Occipital lobe (tissue), 2 donors: ENCODE results near the gene CMTM7. TPM values are rescaled to one million over a fixed set of nuclear protein-coding genes. Genes with fewer than 3 reads are reported as not detected.
"Not testable (repeated sequence)": the region's sequence is repeated elsewhere in the genome, so short reads cannot be mapped to it uniquely, and the experiment has no call there.

ENCODE experiments used
- DNase-seq: peaks from one replicate; lab custom pipeline; 2025; lab: John Stamatoyannopoulos, UW
- total RNA-seq: library from RNA; depleted of rRNA; stranded (reverse); fragments of >200 nt; gene quantifications from one replicate; pipeline ENCODE4 v1.2.3, GENCODE V29; 2014

The CMTM7 gene
- total RNA-seq, 1 donor from 2014 or later, result 0.31 TPM

- DNase-seq, result no peak
Observed at GRCh38 chr3:32381922-32382321, 9.7 kb upstream of the CMTM7 start.

GRCh38 chr3:32383136-32383711 lies 8.4 kb upstream of the CMTM7 start:
- DNase-seq, result no peak

DNA sequence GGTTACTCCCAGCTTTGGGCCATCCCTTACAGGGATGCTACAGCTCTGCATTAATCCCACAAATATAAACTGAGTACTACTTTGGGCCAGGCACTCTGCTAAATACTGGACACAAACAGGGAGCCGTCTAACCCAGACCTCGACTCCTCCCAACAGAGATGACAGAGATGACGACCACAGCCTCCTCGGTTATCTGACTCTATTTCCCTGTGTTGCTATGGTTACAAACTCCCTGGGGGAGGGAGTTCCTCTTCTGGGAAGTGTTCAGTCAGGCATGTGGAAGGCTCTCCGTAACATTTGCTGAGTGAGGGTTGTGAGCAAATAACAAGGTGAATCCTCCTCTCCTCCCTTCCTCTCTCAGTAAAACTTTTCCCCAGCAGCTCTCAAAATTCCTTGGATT lies 6.7 kb upstream of the CMTM7 start:
- DNase-seq, result no peak

DNA sequence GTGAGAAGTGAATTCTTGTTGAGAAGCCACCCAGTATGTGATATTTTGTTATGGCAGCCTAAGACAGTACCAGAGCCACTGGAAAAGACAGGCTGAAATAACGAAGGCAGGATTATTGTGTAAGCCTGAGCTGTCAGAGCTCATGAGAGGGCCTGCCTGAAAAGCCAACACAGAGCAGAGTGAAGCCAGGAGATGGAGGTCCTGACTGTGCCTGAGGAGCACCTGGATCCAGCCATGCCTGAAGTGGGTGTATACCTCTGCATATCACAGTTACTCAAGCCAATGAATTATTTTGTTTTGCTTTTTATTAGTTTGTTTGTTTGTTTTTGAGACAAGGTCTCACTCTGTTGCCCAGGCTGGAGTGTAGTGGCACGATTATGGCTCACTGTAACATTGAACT lies 4.1 kb upstream of the CMTM7 start:
- no peak for DNase-seq

DNA sequence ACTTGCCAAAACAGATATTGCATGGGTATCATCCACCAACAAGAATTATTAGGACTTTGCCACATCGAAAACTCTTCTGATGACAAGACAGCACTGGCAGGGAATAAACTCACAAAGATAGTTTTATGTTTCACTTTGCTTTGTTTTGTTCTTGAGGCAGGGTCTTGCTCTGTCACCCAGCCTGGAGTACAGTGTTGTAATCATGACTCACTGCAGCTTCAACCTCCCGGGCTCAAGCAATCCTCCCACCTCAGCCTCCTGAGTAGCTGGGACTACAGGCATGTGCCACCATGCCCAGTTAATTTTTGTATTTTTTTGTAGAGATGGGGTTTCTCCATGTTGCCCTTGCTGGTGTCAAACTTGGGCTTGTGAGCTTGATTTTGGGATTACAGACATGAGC lies 2.1 kb upstream of the CMTM7 start:
- not testable (repeated sequence) for DNase-seq

DNA sequence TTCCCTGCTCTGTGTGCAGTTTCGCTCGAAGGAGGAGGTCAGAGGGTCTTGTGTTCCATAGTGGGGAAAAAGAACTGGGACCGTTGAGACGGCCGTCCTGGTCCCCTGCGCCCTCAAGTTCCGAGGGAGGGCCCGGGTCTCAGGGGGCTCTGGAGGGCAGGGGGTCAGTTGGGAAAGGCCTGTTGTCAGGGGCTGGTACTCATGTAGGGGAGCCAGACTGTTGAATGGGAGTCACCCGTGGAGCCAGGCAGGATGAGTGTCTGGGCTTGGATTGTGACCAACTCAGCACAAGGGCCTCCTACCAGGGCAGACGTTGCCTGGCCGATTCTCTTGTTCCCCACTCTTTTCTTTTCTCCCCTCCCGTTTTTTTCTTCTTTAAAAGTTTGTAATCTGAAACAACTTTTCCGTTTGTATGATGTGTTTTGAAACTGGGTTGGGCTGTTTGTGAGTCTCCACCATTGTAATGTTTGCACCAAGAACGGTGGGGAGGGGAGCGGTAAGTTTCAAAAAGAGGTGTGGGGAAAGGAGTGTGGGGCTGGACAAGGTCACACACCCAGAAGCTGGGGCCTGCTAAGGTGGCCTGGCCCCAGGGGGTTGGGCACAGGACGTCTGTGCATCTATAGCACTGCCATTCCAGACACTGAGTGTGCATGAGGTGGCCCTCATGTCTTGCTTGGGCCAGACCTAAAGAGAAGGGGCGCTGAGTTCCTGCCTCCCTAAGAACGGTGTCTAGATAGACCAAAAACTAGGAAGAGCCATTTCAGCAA lies 1.1 kb downstream of the CMTM7 start:
- no peak for DNase-seq

GRCh38 chr3:32395496-32395895 lies 3.8 kb downstream of the CMTM7 start:
- DNase-seq, result no peak

GRCh38 chr3:32397941-32398340 lies 6.3 kb downstream of the CMTM7 start:
- no peak for DNase-seq

DNA sequence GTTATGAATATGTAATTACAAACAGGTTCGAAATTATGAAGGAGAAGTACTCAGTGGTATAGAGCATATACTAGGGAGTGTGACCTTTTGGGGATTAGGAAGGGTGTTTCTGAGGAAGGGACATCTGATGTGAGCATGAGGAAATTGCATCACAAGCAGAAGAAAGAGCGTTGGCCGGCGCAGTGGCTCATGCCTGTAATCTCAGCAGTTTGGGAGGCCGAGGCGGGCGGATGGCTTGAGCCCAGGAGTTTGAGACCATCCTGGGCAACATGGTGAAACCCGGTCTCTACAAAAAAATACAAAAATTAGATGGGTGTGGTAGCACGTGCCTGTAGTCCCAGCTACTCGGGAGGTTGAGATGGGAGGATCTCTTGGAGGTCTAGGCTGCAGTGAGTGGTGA lies 6.9 kb downstream of the CMTM7 start:
- no peak for DNase-seq

DNA sequence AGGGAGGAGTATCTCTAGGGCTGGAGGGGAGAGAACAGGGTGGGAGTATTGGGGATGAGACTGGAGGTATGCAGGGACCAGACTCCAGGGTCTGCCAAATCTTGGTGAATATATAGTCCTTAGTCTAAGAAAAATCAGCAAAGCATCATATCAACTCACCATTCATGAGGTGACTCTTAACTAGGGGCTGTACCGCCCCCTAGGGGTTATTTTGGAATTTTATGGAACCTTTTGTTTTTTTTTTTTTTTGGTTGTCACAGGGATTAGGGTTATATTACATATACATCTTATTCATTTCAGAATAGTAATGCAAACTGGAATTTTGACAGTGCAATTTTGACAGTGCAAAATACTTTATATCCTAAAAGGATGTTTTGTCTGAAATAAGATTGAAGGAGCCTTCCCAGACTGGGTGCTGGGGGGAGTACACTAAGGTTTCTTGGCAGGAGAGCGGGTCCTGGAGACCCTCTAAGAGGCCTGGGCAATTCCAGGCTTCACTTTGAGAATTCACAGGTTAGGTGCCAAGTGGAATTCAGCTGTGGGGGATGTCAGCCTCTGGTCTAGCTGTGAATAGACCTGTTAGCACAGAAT lies 7.5 kb downstream of the CMTM7 start:
- no peak for DNase-seq

DNA sequence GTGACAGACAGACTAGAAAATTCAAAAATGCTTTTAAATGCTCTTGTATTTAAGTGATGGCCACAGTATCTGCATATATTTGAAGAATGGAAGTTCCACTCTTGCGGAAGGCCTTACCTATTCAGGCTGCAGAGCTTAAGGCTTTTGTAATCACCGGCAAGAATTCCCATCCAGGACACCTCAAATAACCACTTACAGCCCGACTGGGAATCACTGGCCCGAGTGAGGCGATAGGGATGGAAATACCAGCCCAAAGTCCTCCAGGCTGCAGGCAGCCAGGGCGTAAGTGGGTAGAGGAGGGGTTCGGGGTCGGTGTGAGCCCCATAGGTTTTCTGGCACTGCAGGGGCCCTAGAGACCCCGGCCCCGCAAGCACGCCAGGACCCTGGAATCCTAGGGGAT lies 9.5 kb downstream of the CMTM7 start:
- DNase-seq, result no peak

DNA sequence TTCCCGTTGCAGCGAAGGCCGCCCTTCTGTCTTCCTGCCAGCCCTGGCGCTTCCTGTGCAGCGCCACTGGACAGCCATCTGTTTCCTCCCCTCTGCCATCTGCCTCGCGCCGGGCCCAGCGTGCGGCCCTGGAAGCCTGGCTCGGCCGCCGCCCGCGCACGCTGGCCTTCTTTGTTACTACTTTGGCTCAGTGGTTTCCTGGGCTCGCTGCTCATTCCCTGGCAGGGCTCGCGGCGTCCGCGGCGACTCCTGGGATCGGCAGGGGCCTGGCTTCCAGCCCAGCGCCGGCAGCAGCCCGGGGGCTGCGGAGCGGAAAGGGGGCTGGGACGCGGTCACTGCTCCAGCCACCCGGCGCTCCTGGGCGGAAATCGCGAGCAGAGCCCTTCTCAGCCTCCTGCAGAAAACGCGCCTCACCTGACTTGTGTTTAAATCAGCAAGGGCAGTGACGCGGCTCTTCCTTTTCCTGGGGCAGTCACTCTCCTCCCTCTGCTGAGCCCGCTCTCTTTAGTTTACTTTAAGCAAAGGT lies 10.0 kb downstream of the CMTM7 start:
- peak; percentile 20 for DNase-seq

DNA sequence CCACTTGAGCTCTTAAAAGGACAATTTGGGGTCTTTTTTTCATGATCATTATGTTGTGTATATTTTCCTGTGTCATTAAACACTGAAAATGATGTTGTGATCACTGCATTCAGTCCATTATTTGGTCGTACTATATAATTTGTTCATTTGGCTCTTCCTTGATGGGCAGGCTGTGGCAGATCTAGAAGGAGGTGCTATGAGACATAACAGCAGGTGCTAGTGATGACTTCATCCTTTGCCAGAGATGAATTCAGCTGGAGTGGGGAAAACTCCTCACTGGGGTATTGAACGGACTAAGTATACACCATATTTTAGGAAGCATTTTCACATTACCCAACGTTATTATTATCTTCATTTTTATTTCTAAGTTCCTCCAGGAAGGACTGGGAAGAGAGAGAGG lies 12.0 kb downstream of the CMTM7 start:
- no peak for DNase-seq

DNA sequence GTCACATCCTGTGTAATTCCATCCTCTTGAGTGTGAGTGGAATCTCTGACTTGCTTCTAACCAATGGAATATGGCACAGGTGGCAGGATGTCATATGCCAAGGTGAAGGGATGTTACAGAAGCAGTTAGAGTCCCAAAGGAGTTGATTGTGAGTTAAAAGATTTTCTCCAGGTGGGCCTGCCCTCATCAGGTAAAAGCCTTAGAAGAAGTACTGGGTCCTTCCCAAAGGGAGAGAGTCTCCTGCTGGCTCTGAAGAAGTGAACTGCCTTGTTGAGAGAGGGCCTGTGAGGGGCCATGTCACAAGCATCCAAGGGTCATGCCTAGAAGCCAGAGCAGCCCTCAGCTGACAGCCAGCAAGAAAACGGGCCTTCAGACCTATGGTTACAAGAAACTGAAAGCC lies 13.1 kb downstream of the CMTM7 start:
- DNase-seq, result no peak

DNA sequence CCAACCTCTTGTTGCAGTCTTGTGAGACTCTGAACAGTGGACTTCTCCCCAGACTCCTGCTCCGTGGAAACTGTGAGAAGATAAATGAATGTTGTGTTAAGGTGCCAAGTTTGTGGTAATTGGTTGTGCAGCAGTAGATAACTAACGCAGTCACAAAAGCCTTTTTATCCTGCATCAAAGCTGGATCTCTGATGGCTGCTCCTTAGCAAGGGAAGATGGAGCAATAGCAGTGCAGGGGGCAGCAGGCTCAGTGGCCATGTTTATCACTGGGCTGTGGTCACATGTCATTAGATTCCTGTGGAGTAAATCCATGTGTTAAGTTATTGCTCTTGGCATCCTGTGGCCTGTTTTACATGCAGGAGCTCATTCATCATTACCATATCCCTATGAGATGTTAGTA lies 13.5 kb downstream of the CMTM7 start:
- no peak for DNase-seq

DNA sequence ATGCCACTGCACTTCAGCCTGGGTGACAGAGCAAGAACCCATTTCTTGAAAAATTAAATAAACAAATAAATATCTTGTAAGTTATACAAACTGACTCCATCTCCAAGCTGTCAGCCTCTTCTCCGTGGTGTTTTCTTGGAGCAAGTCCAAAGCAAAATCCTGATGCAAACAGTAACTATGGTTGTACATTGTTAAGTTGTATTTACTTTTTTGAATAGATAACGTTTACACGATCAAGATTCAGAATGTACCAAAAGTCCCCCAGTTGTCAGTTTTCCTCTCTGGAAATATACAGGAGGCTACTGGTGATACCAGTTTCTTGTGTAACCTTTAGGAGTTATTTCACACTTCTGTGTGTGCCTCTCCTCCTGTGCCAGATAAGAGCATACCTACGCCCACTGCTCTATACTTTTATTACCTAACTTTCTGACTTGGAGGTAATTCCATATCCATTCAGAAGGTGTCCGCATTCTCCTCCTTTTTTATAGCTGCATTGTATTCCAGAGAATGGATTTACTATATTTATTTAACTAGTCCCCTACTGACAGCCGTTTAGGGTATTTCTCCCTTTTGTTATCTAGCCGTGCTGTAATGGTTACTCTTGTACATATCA lies 14.2 kb downstream of the CMTM7 start:
- DNase-seq, result no peak

DNA sequence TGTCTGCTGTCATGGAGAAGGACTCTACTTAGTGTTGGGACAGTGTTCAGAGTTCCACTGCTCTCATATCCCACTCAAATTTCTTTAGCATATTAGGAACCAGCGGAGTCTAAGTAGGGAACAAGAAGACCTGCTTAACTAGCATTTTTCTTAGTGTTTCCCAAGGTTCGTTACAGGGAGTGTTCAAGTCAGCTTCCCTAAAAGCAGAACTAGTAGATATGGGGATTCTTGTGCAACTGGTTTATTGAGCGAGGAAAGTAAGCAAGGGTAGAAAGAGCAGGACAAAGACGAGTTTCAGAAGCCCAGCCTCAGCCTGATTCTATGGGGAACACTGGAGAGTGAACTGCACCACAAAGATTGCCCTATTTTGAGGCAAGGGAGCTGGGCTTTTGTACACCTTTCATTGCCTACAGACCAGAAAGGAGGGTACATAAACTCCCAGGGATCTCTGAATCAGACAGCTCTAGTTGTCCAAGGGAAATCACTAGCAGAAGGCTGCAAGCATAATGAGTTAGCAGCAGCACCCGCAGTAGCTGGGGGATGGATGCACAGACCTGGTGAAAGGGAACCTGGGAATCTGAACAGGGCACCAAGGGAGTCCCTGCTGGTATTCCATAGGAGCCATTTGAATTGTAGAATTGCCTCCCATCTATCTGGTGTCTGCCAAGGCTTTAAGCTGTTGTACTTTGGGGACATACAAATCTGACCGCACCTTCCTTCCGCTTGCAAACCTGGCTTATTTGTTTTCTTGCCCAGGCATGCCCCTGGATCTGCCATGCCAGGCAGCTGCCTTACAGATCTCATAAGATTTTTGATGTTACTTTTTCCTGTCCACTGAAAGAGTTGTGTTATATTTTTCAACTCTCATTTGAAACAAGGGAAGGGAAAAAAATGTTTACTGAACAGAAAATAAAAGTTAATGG lies 15.1 kb downstream of the CMTM7 start:
- no peak for DNase-seq

DNA sequence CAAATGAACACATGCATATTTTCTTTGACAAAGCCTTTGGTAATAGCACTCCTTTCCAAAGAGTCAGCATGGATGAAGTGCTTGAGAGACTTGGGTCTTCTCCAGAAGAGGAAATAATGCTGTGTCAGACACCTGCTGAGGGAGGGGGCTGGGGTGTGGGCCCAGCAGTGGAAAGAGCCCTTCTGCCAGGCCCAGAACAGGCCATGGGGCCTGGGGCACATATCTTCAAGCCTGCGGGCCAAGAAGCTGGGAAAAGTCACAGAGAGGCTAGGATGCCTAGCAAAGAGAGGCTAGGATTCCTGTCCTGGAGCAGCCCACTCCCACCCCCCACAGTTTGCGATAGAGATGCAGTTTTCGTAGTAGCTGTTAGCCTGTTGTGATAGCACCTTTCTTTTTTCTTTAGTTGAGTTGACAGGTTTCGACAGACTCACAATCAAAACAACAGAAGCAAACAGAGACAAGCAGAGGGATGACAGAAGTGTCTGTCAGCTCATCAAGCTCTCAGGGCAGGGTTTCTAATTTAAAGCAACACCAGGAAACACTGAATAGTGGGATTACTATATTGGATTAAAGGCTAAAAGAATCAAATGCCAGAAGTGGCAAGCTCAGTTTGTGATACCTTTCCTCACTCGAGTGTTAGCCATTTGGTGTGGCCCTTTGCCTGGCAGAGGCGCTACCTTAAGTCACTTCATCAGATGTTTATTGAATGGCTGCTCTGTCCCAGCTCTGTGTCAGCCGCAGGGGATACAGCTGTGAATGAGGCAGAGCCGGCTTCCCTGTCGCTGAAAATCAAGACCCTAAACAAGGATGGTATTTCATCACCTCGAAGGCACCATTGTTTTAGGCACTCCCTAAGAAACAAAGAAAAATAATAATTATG lies 19.0 kb downstream of the CMTM7 start:
- DNase-seq, result no peak

GRCh38 chr3:32411442-32411841 lies 19.8 kb downstream of the CMTM7 start:
- DNase-seq, result no peak

- no peak for DNase-seq
Observed at GRCh38 chr3:32412887-32413286, 21.2 kb downstream of the CMTM7 start.
